Activated T-cell treated with anti-CD3 and anti-CD28 coated beads for 4 hours (primary cell): ENCODE measurements around the gene RNF2.

ENCODE experiments used
- DNase-seq: peaks from one replicate; pipeline ENCODE4 v3.0.0-alpha.2; 2020

The RNF2 gene

DNA sequence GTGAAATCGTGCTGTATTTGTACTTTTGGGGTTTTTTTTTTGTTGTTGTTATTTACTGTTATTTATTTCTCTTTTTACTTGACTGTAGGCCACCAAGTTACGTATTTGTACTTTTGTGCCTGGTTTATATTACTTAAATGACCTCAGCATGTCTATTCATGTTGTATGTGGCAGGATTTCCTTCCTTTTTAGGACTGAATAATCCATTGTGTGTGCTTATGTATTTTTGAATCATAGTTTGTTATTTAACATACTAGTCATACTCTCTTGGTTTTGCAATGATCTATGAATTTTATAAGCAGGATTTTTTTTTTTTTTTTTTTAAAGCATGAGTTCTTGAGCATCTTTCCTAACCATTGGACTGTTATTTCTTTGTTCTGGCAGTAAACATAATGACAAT lies 51.2 kb downstream of the RNF2 start:
- DNase-seq, result no peak

GRCh38 chr1:185104083-185104482 lies 58.7 kb downstream of the RNF2 start:
- no peak for DNase-seq

GRCh38 chr1:185105121-185105520 lies 59.8 kb downstream of the RNF2 start:
- no peak for DNase-seq

DNA sequence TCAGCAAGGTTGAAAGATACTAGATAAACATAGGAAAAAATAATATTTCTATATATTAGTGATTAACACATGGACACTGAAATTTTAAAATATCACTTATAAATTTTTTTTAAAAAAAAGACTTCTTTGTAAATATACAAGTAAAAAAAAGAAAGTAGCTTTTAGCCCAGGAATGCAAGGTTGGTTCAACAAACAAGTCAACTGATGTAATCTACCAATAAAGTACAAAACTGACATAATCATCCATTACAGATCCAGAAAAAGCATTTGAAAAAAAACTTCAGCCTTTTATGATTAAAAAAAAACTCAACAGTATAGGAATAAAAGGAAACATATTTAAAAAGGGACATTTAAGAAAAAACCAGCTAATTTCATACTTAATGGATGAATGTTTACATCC lies 63.0 kb downstream of the RNF2 start:
- no peak for DNase-seq

- DNase-seq, result no peak
Measured at GRCh38 chr1:185110145-185110544, 64.8 kb downstream of the RNF2 start.

DNA sequence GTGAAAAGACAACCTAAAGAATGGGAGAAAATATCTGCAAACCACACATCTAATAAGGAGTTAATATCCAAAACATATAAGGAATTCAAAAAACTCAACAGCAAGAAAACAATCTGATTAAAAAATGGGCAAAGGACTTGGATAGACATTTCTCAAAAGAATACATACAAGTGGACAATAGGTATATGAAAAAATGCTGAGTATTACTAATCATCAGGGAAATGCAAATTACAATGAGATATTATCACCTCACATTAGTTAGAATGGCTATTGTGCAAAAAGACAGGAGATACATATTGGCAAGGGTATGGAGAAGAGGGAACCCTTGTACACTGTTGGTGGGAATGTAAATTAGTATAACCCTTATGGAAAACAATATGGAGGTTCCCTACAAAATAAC lies 66.5 kb downstream of the RNF2 start:
- no peak for DNase-seq

DNA sequence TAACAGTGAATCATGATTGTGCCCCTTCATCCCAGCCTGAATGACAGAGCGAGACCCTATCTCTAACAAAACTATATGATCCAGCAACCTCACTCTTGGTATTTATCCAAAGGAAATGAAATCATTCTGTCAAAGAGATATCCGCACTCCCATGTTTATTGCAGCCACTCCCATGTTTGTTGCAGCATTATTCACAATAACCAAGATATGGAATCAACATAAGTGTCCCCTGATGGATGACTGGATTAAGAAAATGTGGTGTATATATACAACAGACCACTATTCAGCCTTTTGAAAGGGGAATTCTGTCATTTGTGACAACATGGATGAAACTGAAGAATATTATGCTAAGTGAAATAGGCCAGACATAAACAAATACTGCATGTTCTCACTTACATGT lies 67.0 kb downstream of the RNF2 start:
- DNase-seq, result no peak

DNA sequence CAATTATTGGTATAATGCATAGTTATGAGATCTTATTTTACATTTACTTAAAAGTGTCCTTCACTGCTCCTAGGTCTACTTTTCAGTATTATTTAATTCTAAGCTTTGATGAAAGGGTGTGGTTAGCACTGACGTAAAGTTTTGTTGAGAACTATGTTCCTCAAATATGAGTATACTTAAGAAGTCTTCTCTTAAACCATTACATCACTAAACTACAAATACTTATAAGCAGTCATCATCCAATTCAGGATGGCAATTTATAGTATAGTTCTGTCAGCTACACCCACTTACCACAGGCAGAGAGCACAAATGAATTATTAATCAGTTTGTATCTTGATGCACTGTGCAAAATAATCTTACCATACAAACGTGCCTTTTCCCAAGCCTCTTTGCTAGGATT lies 84.3 kb downstream of the RNF2 start:
- DNase-seq, result no peak

DNA sequence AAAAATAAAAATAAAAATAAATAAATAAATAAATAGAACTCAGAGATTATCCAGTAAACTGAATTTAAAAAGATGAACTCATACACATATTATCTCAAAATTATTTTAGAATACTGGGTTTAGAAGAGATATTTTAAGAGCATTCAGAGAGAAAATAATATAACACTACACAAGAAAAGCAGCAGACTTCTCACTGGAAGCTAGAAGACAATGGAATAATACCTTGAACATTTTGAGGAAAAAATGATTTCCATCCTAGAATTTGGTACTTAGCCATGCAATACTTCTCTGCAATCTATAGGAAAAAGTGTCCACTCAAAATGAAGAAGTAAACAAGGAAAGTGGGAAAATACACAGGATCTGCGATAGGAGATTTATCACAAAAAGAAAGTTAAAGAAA lies 87.2 kb downstream of the RNF2 start:
- no peak for DNase-seq

- DNase-seq, result no peak
Measured at GRCh38 chr1:185137896-185138545, 92.7 kb downstream of the RNF2 start.

- no peak for DNase-seq
Measured at GRCh38 chr1:185139246-185139645, 93.9 kb downstream of the RNF2 start.

- no peak for DNase-seq
Measured at GRCh38 chr1:185144233-185144632, 98.9 kb downstream of the RNF2 start.

- DNase-seq, result no peak
Measured at GRCh38 chr1:185151215-185151614, 105.9 kb downstream of the RNF2 start.
